ENCODE results near the gene PDF.
"Not testable (repeated sequence)": the region's sequence is repeated elsewhere in the genome, so short reads cannot be mapped to it uniquely, and the experiment has no call there.

Gene PDF

GRCh38 chr16:69330286-69331109, at the start of gene PDF:
Gene PDF (minus strand): TSS chr16:69330588. CDS start chr16:69330570, 18 bp downstream.
- DNase-seq: peak; percentile 90

GRCh38 chr16:69378760-69379159, 48.4 kb upstream of the PDF start:
- DNase-seq: no peak

GRCh38 chr16:69378036-69378435, 47.6 kb upstream of the PDF start:
- DNase-seq: no peak

- DNase-seq: no peak
Measured at GRCh38 chr16:69376393-69377059, 46.1 kb upstream of the PDF start.

GRCh38 chr16:69373019-69373418, 42.6 kb upstream of the PDF start:
- DNase-seq: no peak

- DNase-seq: no peak
Measured at GRCh38 chr16:69371564-69371963, 41.2 kb upstream of the PDF start.

- no peak for DNase-seq
Measured at GRCh38 chr16:69368866-69369265, 38.5 kb upstream of the PDF start.

GRCh38 chr16:69367980-69368379, 37.6 kb upstream of the PDF start:
- no peak for DNase-seq

- no peak for DNase-seq
Measured at GRCh38 chr16:69366431-69366830, 36.0 kb upstream of the PDF start.

- DNase-seq: no peak
Measured at GRCh38 chr16:69365901-69366300, 35.5 kb upstream of the PDF start.

GRCh38 chr16:69364088-69364487, 33.7 kb upstream of the PDF start:
- DNase-seq: no peak

- DNase-seq: no peak
Measured at GRCh38 chr16:69363281-69363717, 32.9 kb upstream of the PDF start.

GRCh38 chr16:69360070-69360469, 29.7 kb upstream of the PDF start:
- not testable (repeated sequence) for DNase-seq

- DNase-seq: peak; percentile 73
Measured at GRCh38 chr16:69351309-69352027, 21.1 kb upstream of the PDF start, which contains the start of gene TMED6. Gene TMED6 (minus strand): TSS chr16:69351786. CDS start chr16:69351753, 33 bp downstream.

- no peak for DNase-seq
Measured at GRCh38 chr16:69350536-69351133, 20.2 kb upstream of the PDF start.

GRCh38 chr16:69349536-69349935, 19.1 kb upstream of the PDF start:
- no peak for DNase-seq

GRCh38 chr16:69348222-69348621, 17.8 kb upstream of the PDF start:
- no peak for DNase-seq

GRCh38 chr16:69346683-69347082, 16.3 kb upstream of the PDF start:
- DNase-seq: no peak

GRCh38 chr16:69345923-69346322, 15.5 kb upstream of the PDF start:
- DNase-seq: no peak

- DNase-seq: no peak
Measured at GRCh38 chr16:69344171-69344570, 13.8 kb upstream of the PDF start.

- no peak for DNase-seq
Measured at GRCh38 chr16:69340095-69340644, 9.8 kb upstream of the PDF start.

- DNase-seq: peak; percentile 100
Measured at GRCh38 chr16:69339289-69340094, 9.1 kb upstream of the PDF start, which contains the start of the genes COG8 and NIP7. Gene COG8 (minus strand): TSS chr16:69339564. CDS start chr16:69339552, 12 bp downstream. Gene NIP7 (plus strand): TSS chr16:69339772. CDS start chr16:69339830, 58 bp downstream.
